ENCODE data around the gene PDE6A.

Gene PDE6A

GRCh38 chr5:149849966-149850910 is 94.4 kb downstream of the PDE6A start:
- DNase-seq (ENCODE audit: low read depth), result no peak
- no peak for TF ChIP-seq CTCF (IDR thresholded peaks at IDR 0.05; ENCODE audit: insufficient read depth, low read depth, low read length, missing control alignments)
- H3K4me3 ChIP-seq (ENCODE audit: low read depth, low read length), result no peak overlapping the region

GRCh38 chr5:149849280-149849965 is 95.2 kb downstream of the PDE6A start:
- no peak overlapping the region for H3K4me3 ChIP-seq (ENCODE audit: low read depth, low read length)
- DNase-seq (ENCODE audit: low read depth), result no peak
- TF ChIP-seq CTCF (IDR thresholded peaks at IDR 0.05; ENCODE audit: insufficient read depth, low read depth, low read length, missing control alignments), result no peak

- no peak overlapping the region for H3K4me3 ChIP-seq (ENCODE audit: low read depth, low read length)
- no peak for TF ChIP-seq CTCF (IDR thresholded peaks at IDR 0.05; ENCODE audit: insufficient read depth, low read depth, low read length, missing control alignments)
Observed at GRCh38 chr5:149847611-149848010, 97.0 kb downstream of the PDE6A start.

GRCh38 chr5:149846021-149846420 is 98.6 kb downstream of the PDE6A start:
- H3K4me3 ChIP-seq (ENCODE audit: low read depth, low read length), result no peak overlapping the region
- no peak for DNase-seq (ENCODE audit: low read depth)
- no peak for TF ChIP-seq CTCF (IDR thresholded peaks at IDR 0.05; ENCODE audit: insufficient read depth, low read depth, low read length, missing control alignments)

More at GRCh38 chr5:149847611-149848010, 97.0 kb downstream of the PDE6A start:
- no peak for DNase-seq (ENCODE audit: low read depth)

DNA sequence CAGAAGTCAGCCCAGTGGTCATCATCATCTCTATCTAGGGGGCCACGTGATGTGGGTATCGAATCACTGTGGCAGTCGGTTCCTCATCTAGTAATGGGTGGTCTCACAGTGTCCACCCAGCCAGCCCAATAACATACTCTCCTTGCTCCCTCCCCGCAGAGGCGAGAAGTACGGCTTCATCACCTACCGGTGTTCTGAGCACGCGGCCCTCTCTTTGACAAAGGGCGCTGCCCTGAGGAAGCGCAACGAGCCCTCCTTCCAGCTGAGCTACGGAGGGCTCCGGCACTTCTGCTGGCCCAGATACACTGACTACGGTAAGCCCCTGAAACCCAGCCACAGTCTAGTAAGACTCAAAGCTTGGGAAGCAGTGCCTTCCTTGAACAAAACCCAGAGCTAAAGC is 99.0 kb downstream of the PDE6A start:
- no peak overlapping the region for H3K4me3 ChIP-seq (ENCODE audit: low read depth, low read length)
- no peak for TF ChIP-seq CTCF (IDR thresholded peaks at IDR 0.05; ENCODE audit: insufficient read depth, low read depth, low read length, missing control alignments)
- DNase-seq (ENCODE audit: low read depth), result no peak

- no peak for DNase-seq (ENCODE audit: low read depth)
- TF ChIP-seq CTCF (IDR thresholded peaks at IDR 0.05; ENCODE audit: insufficient read depth, low read depth, low read length, missing control alignments), result no peak
- no peak overlapping the region for H3K4me3 ChIP-seq (ENCODE audit: low read depth, low read length)
Observed at GRCh38 chr5:149841851-149842793, 102.5 kb downstream of the PDE6A start.
